ENCODE measurements around the gene RYR1.
A peak's percentile ranks its signal among the peaks of the same experiment; 100 is the strongest.
"Not testable (repeated sequence)": the region's sequence is repeated elsewhere in the genome, so short reads cannot be mapped to it uniquely, and the experiment has no call there.

The RYR1 gene

GRCh38 chr19:38551450-38551813 lies 117.9 kb downstream of the RYR1 start:
- FAIRE-seq (peak; percentile 92), DNase-seq (ENCODE audit: insufficient read length) (no peak)
- TF ChIP-seq POLR2A (IDR thresholded peaks at IDR 0.05; ENCODE audit: low read depth, low read length) (no peak), POLR2AphosphoS5 (IDR thresholded peaks at IDR 0.05; ENCODE audit: low read depth, low read length) (no peak), TAF1 (IDR thresholded peaks at IDR 0.05; ENCODE audit: borderline replicate concordance, low read depth, low read length) (no peak)

GRCh38 chr19:38553239-38553638 lies 119.7 kb downstream of the RYR1 start:
- FAIRE-seq; DNase-seq (ENCODE audit: insufficient read length): not testable (repeated sequence)

GRCh38 chr19:38554676-38555141 lies 121.2 kb downstream of the RYR1 start:
- DNase-seq (ENCODE audit: insufficient read length) (no peak), FAIRE-seq (peak; percentile 17)
- TF ChIP-seq TAF1 (IDR thresholded peaks at IDR 0.05; ENCODE audit: borderline replicate concordance, low read depth, low read length) (no peak), POLR2A (IDR thresholded peaks at IDR 0.05; ENCODE audit: low read depth, low read length) (no peak), POLR2AphosphoS5 (IDR thresholded peaks at IDR 0.05; ENCODE audit: low read depth, low read length) (no peak)

- TF ChIP-seq POLR2A (IDR thresholded peaks at IDR 0.05; ENCODE audit: low read depth, low read length) (no peak), POLR2AphosphoS5 (IDR thresholded peaks at IDR 0.05; ENCODE audit: low read depth, low read length) (no peak), TAF1 (IDR thresholded peaks at IDR 0.05; ENCODE audit: borderline replicate concordance, low read depth, low read length) (no peak)
- no peak for FAIRE-seq
Measured at GRCh38 chr19:38555200-38555599, 121.7 kb downstream of the RYR1 start.

GRCh38 chr19:38556521-38557174 lies 123.2 kb downstream of the RYR1 start:
- FAIRE-seq = peak; percentile 63
- TF ChIP-seq POLR2A (IDR thresholded peaks at IDR 0.05; ENCODE audit: low read depth, low read length) = no peak
- TF ChIP-seq POLR2AphosphoS5 (IDR thresholded peaks at IDR 0.05; ENCODE audit: low read depth, low read length) = no peak
- TF ChIP-seq TAF1 (IDR thresholded peaks at IDR 0.05; ENCODE audit: borderline replicate concordance, low read depth, low read length) = no peak

More at GRCh38 chr19:38555200-38555599, 121.7 kb downstream of the RYR1 start:
- no peak for DNase-seq (ENCODE audit: insufficient read length)

GRCh38 chr19:38557205-38557799 lies 123.8 kb downstream of the RYR1 start:
- peak; percentile 91 for FAIRE-seq
- no peak for DNase-seq (ENCODE audit: insufficient read length)
- TF ChIP-seq POLR2AphosphoS5 (IDR thresholded peaks at IDR 0.05; ENCODE audit: low read depth, low read length) = no peak
- TF ChIP-seq TAF1 (IDR thresholded peaks at IDR 0.05; ENCODE audit: borderline replicate concordance, low read depth, low read length) = no peak
- no peak for TF ChIP-seq POLR2A (IDR thresholded peaks at IDR 0.05; ENCODE audit: low read depth, low read length)

More at GRCh38 chr19:38556521-38557174, 123.2 kb downstream of the RYR1 start:
- DNase-seq (ENCODE audit: insufficient read length) = no peak

- not testable (repeated sequence) for FAIRE-seq; DNase-seq (ENCODE audit: insufficient read length)
Measured at GRCh38 chr19:38558933-38559332, 125.4 kb downstream of the RYR1 start.

- FAIRE-seq = peak; percentile 93
- TF ChIP-seq TAF1 (IDR thresholded peaks at IDR 0.05; ENCODE audit: borderline replicate concordance, low read depth, low read length) (no peak), POLR2AphosphoS5 (IDR thresholded peaks at IDR 0.05; ENCODE audit: low read depth, low read length) (no peak), POLR2A (IDR thresholded peaks at IDR 0.05; ENCODE audit: low read depth, low read length) (no peak)
- DNase-seq (ENCODE audit: insufficient read length) = no peak
Measured at GRCh38 chr19:38559428-38560401, 126.2 kb downstream of the RYR1 start.

- FAIRE-seq (no peak), DNase-seq (ENCODE audit: insufficient read length) (no peak)
- TF ChIP-seq TAF1 (IDR thresholded peaks at IDR 0.05; ENCODE audit: borderline replicate concordance, low read depth, low read length) (no peak), POLR2AphosphoS5 (IDR thresholded peaks at IDR 0.05; ENCODE audit: low read depth, low read length) (no peak), POLR2A (IDR thresholded peaks at IDR 0.05; ENCODE audit: low read depth, low read length) (no peak)
Measured at GRCh38 chr19:38561053-38561606, 127.6 kb downstream of the RYR1 start.

GRCh38 chr19:38561658-38562057 lies 128.2 kb downstream of the RYR1 start:
- DNase-seq (ENCODE audit: insufficient read length) = no peak
- TF ChIP-seq TAF1 (IDR thresholded peaks at IDR 0.05; ENCODE audit: borderline replicate concordance, low read depth, low read length) (no peak), POLR2AphosphoS5 (IDR thresholded peaks at IDR 0.05; ENCODE audit: low read depth, low read length) (no peak), POLR2A (IDR thresholded peaks at IDR 0.05; ENCODE audit: low read depth, low read length) (no peak)
- FAIRE-seq = no peak

- FAIRE-seq = no peak
- TF ChIP-seq TAF1 (IDR thresholded peaks at IDR 0.05; ENCODE audit: borderline replicate concordance, low read depth, low read length) (no peak), POLR2A (IDR thresholded peaks at IDR 0.05; ENCODE audit: low read depth, low read length) (no peak), POLR2AphosphoS5 (IDR thresholded peaks at IDR 0.05; ENCODE audit: low read depth, low read length) (no peak)
- no peak for DNase-seq (ENCODE audit: insufficient read length)
Measured at GRCh38 chr19:38562096-38562495, 128.6 kb downstream of the RYR1 start.

Measured in GM12892 (cell line).